H9 (cell line): ENCODE measurements around the gene PIMREG. TPM values are rescaled to one million over a fixed set of nuclear protein-coding genes. Genes with fewer than 3 reads are reported as not detected.
A peak's percentile ranks its signal among the peaks of the same experiment; 100 is the strongest.

Experiments used
- DNase-seq: peaks from one replicate; pipeline ENCODE4 v3.0.0-alpha.2; 2017
- H2AFZ ChIP-seq: one replicate; pipeline ENCODE4 v1.6.1; 2013; ENCODE audit warnings: mild to moderate bottlenecking, low read length, control low read depth, moderate library complexity
- H2AK5ac ChIP-seq: 2 replicates; pipeline ENCODE4 v1.6.1; 2013; ENCODE audit warnings: low read length, control low read depth, mixed read lengths; ENCODE audit not compliant: insufficient read length
- H2BK120ac ChIP-seq: one replicate; pipeline ENCODE4 v1.6.1; 2013; ENCODE audit warnings: low read depth, mild to moderate bottlenecking, low read length, control low read depth, inconsistent platforms; ENCODE audit not compliant: poor library complexity, severe bottlenecking
- H2BK12ac ChIP-seq: 2 replicates; pipeline ENCODE4 v1.6.1; 2013; ENCODE audit warnings: low read length, control low read depth, mixed read lengths, low read depth; ENCODE audit not compliant: insufficient read length
- H2BK15ac ChIP-seq: 2 replicates; pipeline ENCODE4 v1.6.1; 2013; ENCODE audit warnings: low read depth, low read length, control low read depth
- H2BK20ac ChIP-seq: one replicate; pipeline ENCODE4 v1.6.1; 2013; ENCODE audit warnings: low read depth, mild to moderate bottlenecking, low read length, control low read depth, inconsistent platforms; ENCODE audit not compliant: poor library complexity, severe bottlenecking
- H2BK5ac ChIP-seq: 2 replicates; pipeline ENCODE4 v1.6.1; 2013; ENCODE audit warnings: low read length, control low read depth, mixed read lengths; ENCODE audit not compliant: insufficient read length
- H3K14ac ChIP-seq: 2 replicates; pipeline ENCODE4 v1.6.1; 2013; ENCODE audit warnings: low read length, control low read depth; ENCODE audit not compliant: insufficient read depth
- H3K18ac ChIP-seq: 2 replicates; pipeline ENCODE4 v1.6.1; 2013; ENCODE audit warnings: low read depth, mild to moderate bottlenecking, mixed read lengths, low read length, control low read depth; ENCODE audit not compliant: insufficient read length
- H3K23ac ChIP-seq: 2 replicates; pipeline ENCODE4 v1.6.1; 2013; ENCODE audit warnings: low read length, control low read depth, mixed read lengths, low read depth; ENCODE audit not compliant: insufficient read length
- H3K23me2 ChIP-seq: 2 replicates; pipeline ENCODE4 v1.6.1; 2013; ENCODE audit warnings: low read depth, mild to moderate bottlenecking, mixed read lengths, low read length, control low read depth; ENCODE audit not compliant: insufficient read length, poor library complexity, severe bottlenecking
- H3K27ac ChIP-seq: 2 replicates; pipeline ENCODE4 v1.5.1; 2013; ENCODE audit warnings: low read length, control low read depth, mixed read lengths, low read depth; ENCODE audit not compliant: insufficient read length
- H3K27me3 ChIP-seq: 2 replicates; pipeline ENCODE4 v1.6.1; 2013; ENCODE audit warnings: low read length, control low read depth, inconsistent platforms; ENCODE audit not compliant: insufficient read depth
- H3K4ac ChIP-seq: 2 replicates; pipeline ENCODE4 v1.6.1; 2013; ENCODE audit warnings: low read depth, mild to moderate bottlenecking, control low read depth, inconsistent platforms, low read length, moderate library complexity
- H3K4me1 ChIP-seq: 2 replicates; pipeline ENCODE4 v1.6.1; 2013; ENCODE audit warnings: low read length, control low read depth, inconsistent platforms; ENCODE audit not compliant: insufficient read depth
- H3K4me2 ChIP-seq: 2 replicates; pipeline ENCODE4 v1.6.1; 2013; ENCODE audit warnings: low read length, control low read depth, mixed read lengths; ENCODE audit not compliant: insufficient read length, insufficient read depth
- H3K56ac ChIP-seq: 2 replicates; pipeline ENCODE4 v1.6.1; 2013; ENCODE audit warnings: low read depth, mild to moderate bottlenecking, mixed read lengths, low read length, control low read depth; ENCODE audit not compliant: insufficient read length
- H3K79me1 ChIP-seq: 2 replicates; pipeline ENCODE4 v1.6.1; 2013; ENCODE audit warnings: low read depth, mild to moderate bottlenecking, moderate library complexity, low read length, control low read depth, inconsistent platforms; ENCODE audit not compliant: insufficient read depth, poor library complexity, severe bottlenecking
- H3K79me2 ChIP-seq: 2 replicates; pipeline ENCODE4 v1.6.1; 2013; ENCODE audit warnings: low read length, control low read depth, inconsistent platforms; ENCODE audit not compliant: insufficient read depth
- H3K9ac ChIP-seq: 2 replicates; pipeline ENCODE4 v1.6.1; 2013; ENCODE audit warnings: low read length, control low read depth, mixed read lengths; ENCODE audit not compliant: insufficient read length; ENCODE audit errors: extremely low read depth
- H3K9me3 ChIP-seq: one replicate; pipeline ENCODE4 v1.6.1; 2013; ENCODE audit warnings: low read depth, low read length, inconsistent platforms; ENCODE audit not compliant: control insufficient read depth
- H3T11ph ChIP-seq: one replicate; pipeline ENCODE4 v1.6.1; 2013; ENCODE audit warnings: mild to moderate bottlenecking, low read length, control low read depth, inconsistent platforms
- H4K20me1 ChIP-seq: one replicate; pipeline ENCODE4 v1.6.1; 2013; ENCODE audit not compliant: control insufficient read depth, insufficient read length, insufficient read depth
- H4K5ac ChIP-seq: 2 replicates; pipeline ENCODE4 v1.6.1; 2013; ENCODE audit warnings: low read depth, mild to moderate bottlenecking, mixed read lengths, low read length, control low read depth; ENCODE audit not compliant: insufficient read length
- H4K8ac ChIP-seq: replicated peaks from 2 replicates; pipeline ENCODE4 v1.6.1; 2013; ENCODE audit warnings: low read length, control low read depth, mixed read lengths, low read depth; ENCODE audit not compliant: insufficient read length
- H4K91ac ChIP-seq: 2 replicates; pipeline ENCODE4 v1.6.1; 2013; ENCODE audit warnings: low read depth, mild to moderate bottlenecking, moderate library complexity, mixed read lengths, low read length, control low read depth; ENCODE audit not compliant: insufficient read length
- H3K27ac Mint-ChIP-seq, 3 experiments: 2 replicates in 2 of 3; 3 replicates in 1 of 3; pipeline ENCODE4 v1.8.0; 2020 to 2021; ENCODE audit warnings: mixed read lengths in 3 of 3, mild to moderate bottlenecking in 1 of 3, moderate library complexity in 1 of 3
- H3K27me3 Mint-ChIP-seq: 2 replicates; pipeline ENCODE4 v1.8.0; 2021; ENCODE audit warnings: low read depth, mild to moderate bottlenecking, moderate library complexity, mixed read lengths
- H3K36me3 Mint-ChIP-seq, 3 experiments: 2 replicates in 2 of 3; 3 replicates in 1 of 3; pipeline ENCODE4 v1.8.0; 2020 to 2021; ENCODE audit warnings: low read depth in 3 of 3, mixed read lengths in 3 of 3; ENCODE audit not compliant: insufficient read depth in 1 of 3
- H3K4me1 Mint-ChIP-seq, 2 experiments: 2 replicates each; pipeline ENCODE4 v1.8.0; 2020; ENCODE audit warnings: mixed read lengths in 2 of 2
- H3K4me3 Mint-ChIP-seq, 2 experiments: 2 replicates in 1 of 2; 3 replicates in 1 of 2; pipeline ENCODE4 v1.8.0; 2020 to 2021; ENCODE audit warnings: mild to moderate bottlenecking in 2 of 2, mixed read lengths in 2 of 2, moderate library complexity in 1 of 2
- H3K9me3 Mint-ChIP-seq, 2 experiments: 2 replicates in 1 of 2; 3 replicates in 1 of 2; pipeline ENCODE4 v1.8.0; 2020; ENCODE audit warnings: mild to moderate bottlenecking in 2 of 2, mixed read lengths in 2 of 2, moderate library complexity in 1 of 2
- WGBS: extraction: QIAGEN DNeasy Blood & Tissue Kit; methylation state at CpG from one replicate; pipeline ENCODE4 v1.1.7; 2013; ENCODE audit warnings: missing lambda C conversion rate, low lambda C conversion rate, mixed read lengths; ENCODE audit not compliant: insufficient read length; ENCODE audit errors: extremely low coverage; 5-methylcytosine and 5-hydroxymethylcytosine counted together
- total RNA-seq: library from RNA; stranded (reverse); gene quantifications from 2 replicates; pipeline ENCODE4 v1.2.1, GENCODE V29; 2021
- TF ChIP-seq, protein P1 (sequence below): fragments of 200-600 bp; sonication (generic); conservative IDR thresholded peaks from 3 replicates; pipeline ENCODE4 v1.8.0; 2021; ENCODE audit warnings: antibody characterized with exemption, mild to moderate bottlenecking

PIMREG gene
- total RNA-seq, 1 experiment from 2014 or later = 91.6 TPM

GRCh38 chr17:6462692-6463091 is 18.4 kb downstream of the PIMREG start:
- H3K27ac ChIP-seq = no peak overlapping the region
- H3K79me1 ChIP-seq = no peaks in the 10 kb centered on the region
- no peak for DNase-seq
- no peak overlapping the region for H2BK15ac ChIP-seq
- no peak overlapping the region for H2AFZ ChIP-seq
- H3K27me3 ChIP-seq = no peaks in the 10 kb centered on the region; the same call in 1 of the 2 replicates
- H4K5ac ChIP-seq = no peak overlapping the region
- H3K4me3 Mint-ChIP-seq = no peak overlapping the region
- no peak overlapping the region for H4K8ac ChIP-seq
- no CpG with 5 or more reads among the region's 2 CpGs for WGBS
- TF ChIP-seq, protein P1, sequence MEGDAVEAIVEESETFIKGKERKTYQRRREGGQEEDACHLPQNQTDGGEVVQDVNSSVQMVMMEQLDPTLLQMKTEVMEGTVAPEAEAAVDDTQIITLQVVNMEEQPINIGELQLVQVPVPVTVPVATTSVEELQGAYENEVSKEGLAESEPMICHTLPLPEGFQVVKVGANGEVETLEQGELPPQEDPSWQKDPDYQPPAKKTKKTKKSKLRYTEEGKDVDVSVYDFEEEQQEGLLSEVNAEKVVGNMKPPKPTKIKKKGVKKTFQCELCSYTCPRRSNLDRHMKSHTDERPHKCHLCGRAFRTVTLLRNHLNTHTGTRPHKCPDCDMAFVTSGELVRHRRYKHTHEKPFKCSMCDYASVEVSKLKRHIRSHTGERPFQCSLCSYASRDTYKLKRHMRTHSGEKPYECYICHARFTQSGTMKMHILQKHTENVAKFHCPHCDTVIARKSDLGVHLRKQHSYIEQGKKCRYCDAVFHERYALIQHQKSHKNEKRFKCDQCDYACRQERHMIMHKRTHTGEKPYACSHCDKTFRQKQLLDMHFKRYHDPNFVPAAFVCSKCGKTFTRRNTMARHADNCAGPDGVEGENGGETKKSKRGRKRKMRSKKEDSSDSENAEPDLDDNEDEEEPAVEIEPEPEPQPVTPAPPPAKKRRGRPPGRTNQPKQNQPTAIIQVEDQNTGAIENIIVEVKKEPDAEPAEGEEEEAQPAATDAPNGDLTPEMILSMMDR = no peak
- no peaks in the 10 kb centered on the region for H3K23me2 ChIP-seq
- no peak overlapping the region for H3T11ph ChIP-seq
- H2BK12ac ChIP-seq = no peak overlapping the region
- H2AK5ac ChIP-seq = no peak overlapping the region
- H3K56ac ChIP-seq = no peak overlapping the region
- H4K20me1 ChIP-seq = no peaks in the 10 kb centered on the region
- H3K79me2 ChIP-seq = no peaks in the 10 kb centered on the region
- no peak overlapping the region for H3K14ac ChIP-seq
- peaks cover 8% of the 10 kb centered on the region; the same call in 1 of the 2 replicates for H3K4me1 ChIP-seq
- H3K27me3 Mint-ChIP-seq = peaks cover 3% of the 10 kb centered on the region
- H2BK120ac ChIP-seq = no peak overlapping the region
- H4K91ac ChIP-seq = no peak overlapping the region
- peak overlapping the region in 2 of 3 experiments; percentile 41 to 46; a peak in 1 of 7 replicates for H3K27ac Mint-ChIP-seq
- no peak overlapping the region for H3K23ac ChIP-seq
- no peak overlapping the region for H3K9ac ChIP-seq
- H3K4me2 ChIP-seq = no peak overlapping the region
- no peaks in the 10 kb centered on the region; a peak in 1 of 7 replicates for H3K36me3 Mint-ChIP-seq
- no peaks in the 10 kb centered on the region for H3K9me3 ChIP-seq
- no peak overlapping the region for H2BK5ac ChIP-seq
- H3K4me1 Mint-ChIP-seq = peaks cover 23 to 38% of the 10 kb centered on the region in 2 experiments
- peak overlapping the region; percentile 36 for H3K18ac ChIP-seq
- H2BK20ac ChIP-seq = no peak overlapping the region
- peaks cover 0 to 3% of the 10 kb centered on the region in 2 experiments; a peak in 2 of 5 replicates for H3K9me3 Mint-ChIP-seq
- H3K4ac ChIP-seq = no peak overlapping the region
